Neutrophil (primary cell): ENCODE measurements around the gene C1orf21.

Experiments
- H3K27ac ChIP-seq: fragments of 200-600 bp; sonication (generic); 2 replicates; pipeline ENCODE4 v1.5.1; 2016; ENCODE audit warnings: mild to moderate bottlenecking, moderate library complexity
- H3K27me3 ChIP-seq: fragments of 200-600 bp; sonication (generic); 2 replicates; pipeline ENCODE4 v1.6.0; 2016; ENCODE audit warnings: mild to moderate bottlenecking
- H3K36me3 ChIP-seq: fragments of 200-600 bp; sonication (generic); 2 replicates; pipeline ENCODE4 v1.5.1; 2017
- H3K4me1 ChIP-seq, 2 experiments: fragments of 200-600 bp in 1 of 2; sonication (generic) in 1 of 2; 1 replicate in 1 of 2; 2 replicates in 1 of 2; pipeline versions ENCODE4 v1.5.1 to v1.6.1; 2013 to 2016; ENCODE audit warnings: low read depth in 1 of 2, low read length in 1 of 2, mild to moderate bottlenecking in 1 of 2, moderate library complexity in 1 of 2; ENCODE audit not compliant: control insufficient read depth in 1 of 2, insufficient read depth in 1 of 2
- H3K4me3 ChIP-seq, 2 experiments: fragments of 200-600 bp in 1 of 2; sonication (generic) in 1 of 2; 1 replicate in 1 of 2; 2 replicates in 1 of 2; pipeline ENCODE4 v1.5.1; 2013 to 2016; ENCODE audit warnings: low read depth in 1 of 2, low read length in 1 of 2, mild to moderate bottlenecking in 1 of 2, moderate library complexity in 1 of 2
- H3K9me3 ChIP-seq: fragments of 200-600 bp; sonication (generic); 2 replicates; pipeline ENCODE4 v1.5.1; 2016
- CTCF ChIP-seq: fragments of 200-600 bp; sonication (generic); IDR thresholded peaks from 2 replicates; pipeline ENCODE4 v1.5.1; 2016; ENCODE audit warnings: antibody characterized with exemption

C1orf21 gene

GRCh38 chr1:184661801-184662200 is 275.0 kb downstream of the C1orf21 start:
- TF ChIP-seq CTCF: no peak
- H3K27me3 ChIP-seq: peaks cover 13% of the 10 kb centered on the region
- no peak overlapping the region for H3K4me3 ChIP-seq
- H3K36me3 ChIP-seq: no peaks in the 10 kb centered on the region
- no peaks in the 10 kb centered on the region for H3K9me3 ChIP-seq
- no peak overlapping the region for H3K27ac ChIP-seq
- H3K4me1 ChIP-seq: peaks cover 2 to 6% of the 10 kb centered on the region in 2 experiments

GRCh38 chr1:184664042-184664660 is 277.3 kb downstream of the C1orf21 start:
- no peak for TF ChIP-seq CTCF
- H3K27ac ChIP-seq: no peak overlapping the region
- peaks cover 13% of the 10 kb centered on the region for H3K27me3 ChIP-seq
- no peak overlapping the region for H3K4me3 ChIP-seq
- H3K36me3 ChIP-seq: no peaks in the 10 kb centered on the region
- H3K4me1 ChIP-seq: peaks cover 2 to 6% of the 10 kb centered on the region in 2 experiments
- no peaks in the 10 kb centered on the region for H3K9me3 ChIP-seq

GRCh38 chr1:184664661-184665060 is 277.8 kb downstream of the C1orf21 start:
- no peak for TF ChIP-seq CTCF
- Histone ChIP-seq H3K4me1 (peaks cover 2 to 6% of the 10 kb centered on the region in 2 experiments), H3K27ac (no peak overlapping the region), H3K36me3 (no peaks in the 10 kb centered on the region), H3K9me3 (no peaks in the 10 kb centered on the region), H3K4me3 (no peak overlapping the region), H3K27me3 (peaks cover 13% of the 10 kb centered on the region)

- no peak for TF ChIP-seq CTCF
- Histone ChIP-seq H3K4me1 (peaks cover 2 to 6% of the 10 kb centered on the region in 2 experiments), H3K4me3 (no peak overlapping the region), H3K9me3 (no peaks in the 10 kb centered on the region), H3K27me3 (peaks cover 13% of the 10 kb centered on the region), H3K36me3 (no peaks in the 10 kb centered on the region), H3K27ac (no peak overlapping the region)
Observed at GRCh38 chr1:184665360-184665759, 278.5 kb downstream of the C1orf21 start.

- Histone ChIP-seq H3K36me3 (no peaks in the 10 kb centered on the region), H3K4me3 (no peak overlapping the region), H3K27me3 (peaks cover 6% of the 10 kb centered on the region), H3K9me3 (no peaks in the 10 kb centered on the region), H3K4me1 (no peaks in the 10 kb centered on the region), H3K27ac (no peak overlapping the region)
- no peak for TF ChIP-seq CTCF
Observed at GRCh38 chr1:184669391-184669790, 282.6 kb downstream of the C1orf21 start.
